Activated T-cell treated with anti-CD3 and anti-CD28 coated beads, Interleukin-2, amount 50 U/mL, for 1 hour (primary cell): ENCODE measurements around the gene COPZ2.
"Not testable (repeated sequence)": the region's sequence is repeated elsewhere in the genome, so short reads cannot be mapped to it uniquely, and the experiment has no call there.

Experiments used
- DNase-seq: peaks from one replicate; pipeline ENCODE4 v3.0.0-alpha.2; 2020

Gene COPZ2, protein sequence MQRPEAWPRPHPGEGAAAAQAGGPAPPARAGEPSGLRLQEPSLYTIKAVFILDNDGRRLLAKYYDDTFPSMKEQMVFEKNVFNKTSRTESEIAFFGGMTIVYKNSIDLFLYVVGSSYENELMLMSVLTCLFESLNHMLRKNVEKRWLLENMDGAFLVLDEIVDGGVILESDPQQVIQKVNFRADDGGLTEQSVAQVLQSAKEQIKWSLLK

DNA sequence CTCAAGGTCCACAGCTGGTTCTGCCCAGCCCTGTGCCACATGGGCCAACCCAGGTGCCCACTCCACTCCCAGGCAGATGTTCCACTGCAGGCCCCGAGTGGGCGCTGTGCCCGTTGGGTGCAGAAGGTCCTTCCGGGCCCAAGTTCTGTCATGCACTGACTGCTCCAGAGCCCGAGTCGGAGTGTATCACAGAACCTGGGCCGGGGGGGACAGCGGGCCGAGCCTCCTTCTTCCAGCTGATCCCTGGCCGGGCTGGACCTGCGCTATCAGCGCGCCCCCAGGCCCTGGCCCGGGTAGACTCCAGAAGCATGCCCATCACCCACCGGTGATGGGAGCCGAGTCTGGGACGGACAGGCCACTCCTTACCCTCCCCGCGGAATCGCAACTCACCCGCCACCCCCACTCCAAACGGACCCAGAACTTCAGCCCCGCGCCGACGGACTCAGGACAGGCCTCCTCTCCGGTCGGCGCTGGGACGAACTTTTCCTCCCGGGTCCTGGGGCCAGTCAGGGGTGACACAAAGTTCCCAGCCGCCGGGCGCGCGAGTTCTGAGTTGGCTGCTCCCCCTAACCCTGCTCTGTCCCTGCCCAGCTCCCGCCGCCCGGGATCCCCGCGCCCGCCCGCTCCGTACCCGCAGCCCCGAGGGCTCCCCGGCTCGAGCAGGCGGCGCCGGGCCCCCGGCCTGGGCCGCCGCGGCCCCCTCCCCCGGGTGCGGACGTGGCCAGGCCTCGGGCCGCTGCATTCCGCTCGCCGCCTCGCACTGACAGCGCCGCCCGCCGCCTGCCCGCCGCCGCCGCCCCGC lies at the start of gene COPZ2:
COPZ2 (minus strand) TSS at position 762 of the 802 bp plus-strand sequence; CDS start at position 742, 20 bp downstream.
- peak; percentile 71 for DNase-seq

DNA sequence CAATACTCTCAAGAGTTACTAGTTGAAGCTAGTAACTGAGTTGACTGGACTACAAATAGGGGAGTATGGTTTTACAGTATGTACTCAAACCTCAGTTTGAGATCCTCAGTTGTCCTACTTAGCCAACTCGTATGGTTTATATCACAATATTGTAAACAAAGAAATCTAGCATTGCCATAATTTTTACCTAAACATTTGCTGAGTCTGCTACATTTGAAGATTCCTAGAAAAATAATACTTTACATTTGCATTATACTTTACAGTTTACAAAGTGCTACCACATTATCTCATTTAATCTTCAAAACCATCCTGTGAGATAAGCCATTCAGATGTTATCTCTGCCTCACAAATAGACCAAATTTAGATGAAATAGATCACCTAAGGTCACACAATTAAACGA lies 47.3 kb upstream of the COPZ2 start:
- DNase-seq = no peak

DNA sequence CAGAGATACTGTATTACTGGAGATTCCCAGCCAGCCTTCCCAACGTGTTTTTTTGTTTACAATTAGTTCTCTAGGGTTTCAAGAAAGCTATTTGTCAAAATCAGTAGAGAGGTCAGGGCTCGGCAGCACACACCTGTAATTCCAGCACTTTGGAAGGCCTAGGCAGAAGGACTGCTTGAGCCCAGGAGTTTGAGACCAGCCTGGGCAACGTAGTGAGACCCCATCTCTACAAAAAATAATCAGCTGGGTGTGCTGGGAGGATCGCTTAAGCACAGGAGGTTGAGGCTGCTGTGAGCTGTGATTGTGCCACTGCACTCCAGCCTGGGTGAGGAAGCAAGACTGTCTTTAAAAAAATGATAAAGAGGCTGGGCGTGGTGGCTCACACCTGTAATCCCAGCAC lies 44.3 kb upstream of the COPZ2 start:
- no peak for DNase-seq

DNA sequence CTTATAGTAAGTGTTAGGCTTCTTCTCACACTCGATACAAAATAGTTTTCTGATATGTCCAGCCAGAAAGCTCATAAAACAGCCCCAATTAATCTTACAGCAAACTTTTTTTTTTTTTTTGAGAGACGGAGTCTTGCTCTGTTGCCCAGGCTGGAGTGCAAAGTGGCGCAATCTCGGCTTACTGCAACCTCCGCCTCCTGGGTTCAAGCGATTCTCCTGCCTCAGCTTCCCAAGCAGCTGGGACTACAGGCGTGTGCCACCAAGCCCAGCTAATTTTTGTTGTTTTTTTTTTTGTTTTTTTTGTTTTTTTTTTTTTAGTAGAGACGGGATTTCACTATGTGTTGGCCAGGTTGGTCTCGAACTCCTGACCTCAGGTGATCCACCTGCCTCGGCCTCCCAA lies 39.6 kb upstream of the COPZ2 start:
- DNase-seq = not testable (repeated sequence)

GRCh38 chr17:48074322-48075081 lies 36.9 kb upstream of the COPZ2 start:
- peak; percentile 67 for DNase-seq

GRCh38 chr17:48073566-48074094 lies 36.0 kb upstream of the COPZ2 start:
- not testable (repeated sequence) for DNase-seq

GRCh38 chr17:48072811-48073210 lies 35.2 kb upstream of the COPZ2 start:
- DNase-seq = not testable (repeated sequence)

DNA sequence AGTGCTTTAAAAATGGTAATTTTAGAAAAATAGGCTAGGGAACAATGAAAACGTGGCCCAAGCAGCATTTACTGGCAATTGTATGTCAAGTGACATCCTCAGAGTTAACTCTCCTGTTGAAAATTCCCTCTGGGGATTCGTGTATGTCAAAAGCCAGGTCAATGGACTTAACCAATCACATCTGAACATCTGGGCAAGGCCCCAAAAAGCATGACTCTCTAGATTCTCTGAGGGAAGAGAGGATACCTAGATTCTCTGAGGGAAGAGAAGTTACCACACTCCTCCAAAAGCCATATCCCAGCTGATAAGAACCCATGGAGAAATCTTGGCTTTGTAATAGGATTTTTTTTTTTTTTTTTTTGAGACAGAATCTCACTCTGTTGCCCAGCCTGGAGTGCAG lies 34.1 kb upstream of the COPZ2 start:
- no peak for DNase-seq

DNA sequence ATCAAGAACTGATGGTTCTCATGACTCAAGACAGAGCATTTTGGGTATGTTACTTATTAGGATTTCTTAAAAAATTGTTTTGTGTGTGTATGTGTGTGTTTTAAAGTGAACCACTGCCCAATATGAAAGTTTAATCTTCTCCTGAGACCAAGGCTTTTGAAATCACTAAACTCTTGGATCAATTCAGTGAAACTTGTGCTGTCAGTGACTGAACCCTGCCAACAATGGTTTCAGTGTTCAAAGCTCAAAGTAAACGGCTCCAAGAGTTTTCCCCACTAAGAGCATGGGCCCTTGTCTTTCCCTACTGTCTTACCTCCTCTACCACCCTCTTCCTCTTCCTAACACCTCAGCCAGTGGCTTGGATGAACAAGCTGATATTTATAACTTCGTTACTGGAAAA lies 32.6 kb upstream of the COPZ2 start:
- DNase-seq = no peak

DNA sequence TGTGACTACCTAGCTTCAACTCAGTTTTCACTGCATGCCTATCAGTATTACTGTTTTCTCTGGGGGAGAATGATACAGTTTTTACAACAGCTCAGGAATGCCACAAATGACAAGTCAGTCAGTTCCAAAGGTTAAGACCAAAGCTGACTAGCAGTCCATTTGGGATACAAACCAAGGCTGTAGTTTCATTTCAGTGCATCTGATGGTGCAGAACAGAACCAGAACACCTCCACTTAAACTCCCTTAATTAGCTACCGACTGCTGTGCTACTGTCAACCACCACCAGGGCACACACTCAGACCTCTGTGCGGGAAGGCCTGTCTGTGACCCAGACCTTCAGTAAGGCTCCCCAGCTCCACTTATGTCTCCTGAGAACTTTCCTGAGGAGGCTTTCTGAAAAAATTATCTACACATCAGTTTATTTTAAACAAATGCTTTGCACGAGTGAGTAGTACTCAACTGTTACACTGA lies 30.9 kb upstream of the COPZ2 start:
- no peak for DNase-seq

DNA sequence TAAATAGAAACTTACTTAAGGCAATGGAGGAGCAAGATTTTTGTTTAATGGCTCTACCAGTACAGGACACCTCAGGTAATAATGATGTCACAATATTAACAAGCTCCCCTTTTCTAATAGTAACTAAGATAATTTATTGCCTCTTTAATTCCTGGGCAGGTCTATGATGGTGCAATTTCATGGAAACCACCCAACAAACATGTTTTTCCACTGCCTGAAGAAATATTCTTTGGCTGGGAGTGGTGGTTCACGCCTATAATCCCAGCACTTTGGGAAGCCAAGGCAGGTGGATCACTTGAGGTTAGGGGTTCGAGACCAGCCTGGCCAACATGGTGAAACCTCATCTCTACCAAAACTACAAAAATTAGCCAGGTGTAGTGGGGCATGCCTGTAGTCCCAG lies 30.2 kb upstream of the COPZ2 start:
- DNase-seq = not testable (repeated sequence)

DNA sequence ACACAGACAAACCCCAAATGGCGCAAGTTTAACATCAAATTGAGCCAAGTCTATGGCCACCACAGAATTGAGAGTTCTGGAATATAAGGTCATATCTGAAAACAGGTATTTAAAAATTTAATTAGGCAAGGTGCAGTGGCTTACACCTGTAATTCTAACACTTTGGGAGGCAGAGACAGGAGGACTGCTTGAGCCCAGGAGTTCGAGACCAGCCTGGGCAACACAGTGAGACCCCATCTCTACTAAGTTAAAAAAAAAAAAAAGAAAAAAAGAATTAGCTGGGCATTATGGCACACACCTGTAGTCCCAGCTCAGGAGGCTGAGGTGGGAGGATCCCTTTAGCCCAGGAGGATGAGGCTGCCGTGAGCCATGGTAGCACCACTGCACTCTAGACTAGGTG lies 29.6 kb upstream of the COPZ2 start:
- no peak for DNase-seq

DNA sequence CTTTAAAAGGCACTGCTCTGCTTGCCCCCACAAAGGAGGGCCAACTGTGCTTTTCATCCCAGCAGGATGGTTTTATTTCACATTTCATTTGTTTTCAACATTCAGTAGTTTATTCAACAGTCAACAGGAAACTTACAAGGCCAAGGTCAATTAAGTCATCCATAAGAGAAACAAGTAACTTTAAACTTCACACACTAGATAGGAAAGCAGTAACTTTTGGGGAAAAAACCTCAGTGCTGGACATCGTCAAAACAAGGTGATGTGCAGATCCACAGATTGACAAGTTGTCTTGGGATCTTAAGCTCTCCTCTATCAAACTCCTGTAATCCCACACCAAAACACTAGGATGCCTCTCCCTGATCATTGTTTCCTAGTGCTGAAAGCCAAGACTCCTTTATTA lies 29.1 kb upstream of the COPZ2 start:
- no peak for DNase-seq

- DNase-seq = no peak
These were observed 28.6 kb upstream of the COPZ2 start for GRCh38 chr17:48066192-48066591.

DNA sequence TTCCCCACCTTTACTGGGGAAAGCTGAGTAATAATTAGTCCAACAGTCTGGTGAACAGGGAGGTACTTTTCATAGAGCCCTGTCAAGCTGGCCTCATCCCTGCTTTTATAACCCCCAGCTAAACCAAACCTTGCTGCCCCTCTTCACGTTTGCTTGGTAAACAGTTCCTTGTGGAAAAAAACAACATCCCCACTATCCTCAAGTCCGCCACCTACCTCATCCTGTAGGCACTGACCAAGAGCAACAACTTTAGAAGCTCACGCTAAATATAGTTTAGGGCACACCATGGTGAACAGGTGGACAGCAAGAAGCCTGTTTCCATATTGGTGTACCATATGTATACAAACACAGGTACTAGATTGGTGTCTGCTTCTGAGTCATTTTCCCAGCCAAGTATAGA lies 27.0 kb upstream of the COPZ2 start:
- no peak for DNase-seq

DNA sequence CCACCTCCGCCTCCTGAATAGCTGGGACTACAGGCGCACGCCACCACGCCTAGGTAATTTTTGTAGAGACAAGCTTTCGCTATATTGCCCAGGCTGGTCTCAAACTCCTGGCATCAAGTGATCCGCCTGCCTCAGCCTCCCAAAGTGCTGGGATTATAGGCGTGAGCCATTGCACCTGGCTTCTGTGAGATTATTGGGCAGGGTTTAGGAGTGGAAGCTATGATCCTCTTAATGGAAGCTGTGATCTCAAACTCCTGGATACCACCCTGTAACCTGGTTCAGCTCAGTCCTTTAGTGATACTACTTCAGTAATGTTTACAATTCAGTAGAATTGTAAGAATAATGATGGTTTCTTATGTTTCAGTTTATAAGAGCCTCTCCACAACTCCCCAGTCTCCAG lies 24.7 kb upstream of the COPZ2 start:
- DNase-seq = no peak

GRCh38 chr17:48060249-48060648 lies 22.7 kb upstream of the COPZ2 start:
- DNase-seq = no peak

DNA sequence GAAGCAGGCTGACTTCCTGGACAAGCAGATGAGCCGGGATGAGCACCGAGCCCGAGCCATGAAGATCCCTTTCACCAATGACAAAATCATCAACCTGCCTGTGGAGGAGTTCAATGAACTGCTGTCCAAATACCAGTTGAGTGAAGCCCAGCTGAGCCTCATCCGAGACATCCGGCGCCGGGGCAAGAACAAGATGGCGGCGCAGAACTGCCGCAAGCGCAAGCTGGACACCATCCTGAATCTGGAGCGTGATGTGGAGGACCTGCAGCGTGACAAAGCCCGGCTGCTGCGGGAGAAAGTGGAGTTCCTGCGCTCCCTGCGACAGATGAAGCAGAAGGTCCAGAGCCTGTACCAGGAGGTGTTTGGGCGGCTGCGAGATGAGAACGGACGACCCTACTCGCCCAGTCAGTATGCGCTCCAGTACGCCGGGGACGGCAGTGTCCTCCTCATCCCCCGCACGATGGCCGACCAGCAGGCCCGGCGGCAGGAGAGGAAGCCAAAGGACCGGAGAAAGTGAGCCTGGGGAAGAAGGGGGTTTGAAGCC lies 21.6 kb upstream of the COPZ2 start:
- DNase-seq = no peak

DNA sequence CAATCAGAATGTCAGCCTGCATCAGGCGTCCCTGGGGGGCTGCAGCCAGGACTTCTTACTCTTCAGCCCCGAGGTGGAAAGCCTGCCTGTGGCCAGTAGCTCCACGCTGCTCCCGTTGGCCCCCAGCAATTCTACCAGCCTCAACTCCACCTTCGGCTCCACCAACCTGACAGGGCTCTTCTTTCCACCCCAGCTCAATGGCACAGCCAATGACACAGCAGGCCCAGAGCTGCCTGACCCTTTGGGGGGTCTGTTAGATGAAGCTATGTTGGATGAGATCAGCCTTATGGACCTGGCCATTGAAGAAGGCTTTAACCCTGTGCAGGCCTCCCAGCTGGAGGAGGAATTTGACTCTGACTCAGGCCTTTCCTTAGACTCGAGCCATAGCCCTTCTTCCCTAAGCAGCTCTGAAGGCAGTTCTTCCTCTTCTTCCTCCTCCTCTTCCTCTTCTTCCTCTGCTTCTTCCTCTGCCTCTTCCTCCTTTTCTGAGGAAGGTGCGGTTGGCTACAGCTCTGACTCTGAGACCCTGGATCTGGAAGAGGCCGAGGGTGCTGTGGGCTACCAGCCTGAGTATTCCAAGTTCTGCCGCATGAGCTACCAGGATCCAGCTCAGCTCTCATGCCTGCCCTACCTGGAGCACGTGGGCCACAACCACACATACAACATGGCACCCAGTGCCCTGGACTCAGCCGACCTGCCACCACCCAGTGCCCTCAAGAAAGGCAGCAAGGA lies 21.0 kb upstream of the COPZ2 start:
- DNase-seq = no peak

- DNase-seq = no peak
These were observed 20.0 kb upstream of the COPZ2 start for GRCh38 chr17:48057626-48058025.

DNA sequence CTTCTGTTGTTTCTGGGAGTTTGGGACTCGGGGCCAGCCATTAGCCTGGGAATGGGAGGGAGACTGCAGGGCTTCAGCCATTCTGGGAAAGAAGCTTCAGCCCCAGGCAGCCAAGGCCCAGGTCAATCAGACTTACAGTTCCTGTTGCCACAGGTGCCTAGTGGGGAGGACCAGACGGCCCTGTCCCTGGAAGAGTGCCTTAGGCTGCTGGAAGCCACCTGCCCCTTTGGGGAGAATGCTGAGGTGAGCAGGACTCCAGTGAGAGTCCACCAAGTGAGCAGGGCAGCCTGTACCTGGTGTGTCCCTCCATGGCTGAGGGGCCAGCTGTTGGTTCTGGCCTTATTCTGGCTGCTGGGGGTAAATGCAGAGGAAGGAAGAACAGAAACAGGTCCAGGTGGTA lies 19.3 kb upstream of the COPZ2 start:
- DNase-seq = no peak

DNA sequence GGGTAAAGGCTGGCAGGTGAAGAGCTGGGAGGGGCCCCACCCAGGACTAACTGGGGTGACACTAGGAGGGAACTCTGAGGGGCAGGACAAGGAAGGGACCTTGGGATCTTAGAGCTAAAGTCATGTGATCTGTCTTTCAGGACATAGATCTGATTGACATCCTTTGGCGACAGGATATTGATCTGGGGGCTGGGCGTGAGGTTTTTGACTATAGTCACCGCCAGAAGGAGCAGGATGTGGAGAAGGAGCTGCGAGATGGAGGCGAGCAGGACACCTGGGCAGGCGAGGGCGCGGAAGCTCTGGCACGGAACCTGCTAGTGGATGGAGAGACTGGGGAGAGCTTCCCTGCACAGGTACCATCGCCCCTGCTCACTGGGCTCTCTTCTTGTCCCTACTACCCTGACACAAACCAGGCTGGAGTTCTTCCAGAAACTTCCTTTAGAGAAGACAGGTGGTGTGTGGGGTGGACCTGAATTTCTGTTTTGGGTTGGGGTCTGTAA lies 18.7 kb upstream of the COPZ2 start:
- no peak for DNase-seq
